ENCODE data around the gene JUP. TPM values are rescaled to one million over a fixed set of nuclear protein-coding genes. Genes with fewer than 3 reads are reported as not detected.
"Not testable (repeated sequence)": the region's sequence is repeated elsewhere in the genome, so short reads cannot be mapped to it uniquely, and the experiment has no call there.

Gene JUP
- polyA plus RNA-seq, 1 of the 3 experiments (the other 2 are of a cell fraction) = 13.0 TPM

GRCh38 chr17:41777574-41778188 lies 8.8 kb downstream of the JUP start (continued):
- no peak for TF ChIP-seq ZBTB33 (IDR thresholded peaks at IDR 0.05; ENCODE audit: borderline replicate concordance, low read depth)
- no peak for TF ChIP-seq SMC3 (IDR thresholded peaks at IDR 0.05; ENCODE audit: low read depth, low read length)
- TF ChIP-seq, protein P1, sequence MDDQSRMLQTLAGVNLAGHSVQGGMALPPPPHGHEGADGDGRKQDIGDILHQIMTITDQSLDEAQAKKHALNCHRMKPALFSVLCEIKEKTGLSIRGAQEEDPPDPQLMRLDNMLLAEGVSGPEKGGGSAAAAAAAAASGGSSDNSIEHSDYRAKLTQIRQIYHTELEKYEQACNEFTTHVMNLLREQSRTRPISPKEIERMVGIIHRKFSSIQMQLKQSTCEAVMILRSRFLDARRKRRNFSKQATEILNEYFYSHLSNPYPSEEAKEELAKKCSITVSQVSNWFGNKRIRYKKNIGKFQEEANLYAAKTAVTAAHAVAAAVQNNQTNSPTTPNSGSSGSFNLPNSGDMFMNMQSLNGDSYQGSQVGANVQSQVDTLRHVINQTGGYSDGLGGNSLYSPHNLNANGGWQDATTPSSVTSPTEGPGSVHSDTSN (IDR thresholded peaks at IDR 0.05) = peak; percentile 52
- TF ChIP-seq TCF12 (IDR thresholded peaks at IDR 0.05) = peak; percentile 90
- TF ChIP-seq GATA2 (CRISPR knock-in tag; IDR thresholded peaks at IDR 0.05) = no peak
- no peak for TF ChIP-seq FOSL2 (IDR thresholded peaks at IDR 0.05; ENCODE audit: borderline replicate concordance, low read depth)
- no peak for TF ChIP-seq RCOR1 (IDR thresholded peaks at IDR 0.05; ENCODE audit: low read length)
- TF ChIP-seq MEF2A (IDR thresholded peaks at IDR 0.05; ENCODE audit: borderline replicate concordance, low read depth) = no peak
- TF ChIP-seq RAD21 (IDR thresholded peaks at IDR 0.05; ENCODE audit: low read length) = no peak
- no peak for TF ChIP-seq FOXJ3 (CRISPR knock-in tag; IDR thresholded peaks at IDR 0.05)
- TF ChIP-seq EP300 (IDR thresholded peaks at IDR 0.05; ENCODE audit: borderline replicate concordance in 1 of 2, low read depth in 1 of 2, low read length in 1 of 2) = peak in 1 of 2 experiments; percentile 71; a peak in 1 of 4 replicates
- TF ChIP-seq CHD2 (IDR thresholded peaks at IDR 0.05; ENCODE audit: low read length, partially characterized antibody) = no peak

DNA sequence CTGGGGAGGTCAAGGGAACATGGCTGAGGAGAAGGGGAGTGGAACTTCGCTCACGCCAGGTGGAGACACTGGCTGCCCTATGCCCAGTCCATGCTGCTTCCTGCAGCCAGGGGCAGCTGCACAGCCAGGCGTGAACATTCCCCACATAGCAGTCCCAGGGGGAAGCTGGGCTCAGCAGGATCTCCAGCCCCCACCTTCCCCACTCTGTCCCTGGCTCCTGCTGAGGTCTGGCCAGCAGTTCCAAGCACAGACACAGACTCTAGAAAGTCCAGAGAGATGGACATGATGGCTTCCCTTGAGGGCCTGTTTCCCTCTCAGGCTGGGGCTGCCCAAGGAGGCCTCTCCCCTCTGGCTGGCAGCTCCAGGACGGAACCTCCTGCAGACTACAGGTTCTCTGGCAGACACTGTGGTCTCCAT lies 9.3 kb downstream of the JUP start:
- peaks cover 6% of the 10 kb centered on the region; the same call in 1 of the 2 replicates for H4K20me1 ChIP-seq (ENCODE audit: insufficient read depth)
- H3K79me2 ChIP-seq (ENCODE audit: insufficient read depth) = no peaks in the 10 kb centered on the region
- CTCF ChIA-PET = interaction anchor here (0.8 to 2.8 kb wide), 8 partner anchors 9 to 36 kb away, joined by 3 to 23 read pairs (median 3); partner anchors contain the start of gene JUP
- no peaks in the 10 kb centered on the region for H3K36me3 ChIP-seq (replicated peaks in 1 of 2; ENCODE audit: control insufficient read depth in 1 of 2, insufficient read depth in 2 of 2, low read length in 1 of 2)
- no peak overlapping the region for H3K4me3 ChIP-seq (ENCODE audit: low read depth in 2 of 2, low read length in 1 of 2)
- H3K4me2 ChIP-seq = peak overlapping the region; percentile 67; the same call in 1 of the 2 replicates
- TF ChIP-seq TAF1 (IDR thresholded peaks at IDR 0.05; ENCODE audit: borderline replicate concordance, low read depth, low read length) (no peak), YY1 (IDR thresholded peaks at IDR 0.05; ENCODE audit: low read depth) (no peak), MXI1 (IDR thresholded peaks at IDR 0.05; ENCODE audit: low read depth, low read length) (peak; percentile 31; the same call in 1 of the 2 replicates), TEAD4 (IDR thresholded peaks at IDR 0.05; ENCODE audit: borderline replicate concordance, insufficient read depth) (no peak)
- peaks cover 21% of the 10 kb centered on the region for H3F3A ChIP-seq (replicated peaks; ENCODE audit: insufficient read depth)
- H3K27ac ChIP-seq (ENCODE audit: low read depth in 2 of 2, low read length in 1 of 2) = peak overlapping the region; percentile 69 to 89
- no peaks in the 10 kb centered on the region for H3K9me2 ChIP-seq
- DNase-seq = peak; percentile 69
- POLR2A ChIA-PET = interaction anchor here (0.8 to 1.0 kb wide), 2 partner anchors 10 to 36 kb away, joined by 3 to 5 read pairs; partner anchors contain the start of genes FKBP10 and JUP
- WGBS (ENCODE audit: low lambda C conversion rate) = 62% methylated on average over 3 of the region's 4 CpGs
- peaks cover 12 to 34% of the 10 kb centered on the region in 2 experiments for H3K4me1 ChIP-seq (ENCODE audit: control insufficient read depth in 1 of 2, insufficient read depth in 2 of 2, low read depth in 1 of 2, low read length in 1 of 2)
- no peaks in the 10 kb centered on the region for H3K27me3 ChIP-seq (ENCODE audit: insufficient read depth)
- H3K9me3 ChIP-seq = no peaks in the 10 kb centered on the region
- H2AFZ ChIP-seq (ENCODE audit: low read depth) = no peak overlapping the region
- H3K9ac ChIP-seq = no peak overlapping the region

DNA sequence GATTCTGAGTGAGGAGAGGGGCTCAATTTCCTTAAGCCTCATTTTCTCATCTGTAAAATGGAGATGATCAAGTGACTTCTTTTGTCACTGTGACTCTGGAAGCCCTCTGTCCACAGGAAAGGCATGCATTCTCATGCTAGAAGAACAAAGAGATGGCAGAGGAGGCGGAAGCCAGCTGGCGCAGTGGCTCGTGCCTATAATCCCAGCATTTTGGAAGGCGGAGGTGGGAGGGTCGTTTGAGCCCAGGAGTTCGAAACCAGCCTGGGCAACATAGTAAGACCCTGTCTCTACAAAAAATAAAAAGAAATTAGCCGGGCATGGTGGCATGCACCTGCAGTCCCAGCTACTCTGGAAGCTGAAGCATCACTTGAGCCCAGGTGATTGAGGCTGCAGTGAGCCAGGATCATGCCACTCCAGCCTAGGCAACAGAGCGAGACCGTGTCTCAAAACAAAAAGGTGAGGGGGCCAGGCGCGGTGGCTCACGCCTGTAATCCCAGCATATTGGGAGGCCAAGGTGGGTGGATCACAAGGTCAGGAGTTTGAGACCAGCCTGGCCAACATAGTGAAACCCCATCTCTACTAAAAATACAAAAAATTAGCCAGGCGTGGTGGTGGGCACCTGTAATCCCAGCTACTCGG lies 10.1 kb downstream of the JUP start:
- Histone ChIP-seq H3K27ac (ENCODE audit: low read depth in 2 of 2, low read length in 1 of 2) (peak overlapping the region in 1 of 2 experiments; percentile 89; a peak in 2 of 4 replicates), H3F3A (replicated peaks; ENCODE audit: insufficient read depth) (peaks cover 21% of the 10 kb centered on the region), H3K4me1 (ENCODE audit: control insufficient read depth in 1 of 2, insufficient read depth in 2 of 2, low read depth in 1 of 2, low read length in 1 of 2) (peaks cover 12 to 31% of the 10 kb centered on the region in 2 experiments)
- H3K36me3 ChIP-seq (replicated peaks in 1 of 2; ENCODE audit: control insufficient read depth in 1 of 2, insufficient read depth in 2 of 2, low read length in 1 of 2); H4K20me1 ChIP-seq (ENCODE audit: insufficient read depth); H3K27me3 ChIP-seq (ENCODE audit: insufficient read depth); H3K9ac ChIP-seq; H3K9me2 ChIP-seq; POLR2A ChIA-PET; H3K9me3 ChIP-seq; H3K4me2 ChIP-seq; H3K4me3 ChIP-seq (ENCODE audit: low read depth in 2 of 2, low read length in 1 of 2); H2AFZ ChIP-seq (ENCODE audit: low read depth); DNase-seq; H3K79me2 ChIP-seq (ENCODE audit: insufficient read depth): not testable (repeated sequence)
- WGBS (ENCODE audit: low lambda C conversion rate) = 96% methylated on average over 13 of the region's 14 CpGs
- CTCF ChIA-PET = interaction anchor here (0.8 to 2.8 kb wide), 6 partner anchors 9 to 25 kb away, joined by 3 to 23 read pairs (median 3); partner anchors contain the start of gene JUP
